Measurements from ENCODE around the gene KLHDC8A. TPM values are rescaled to one million over a fixed set of nuclear protein-coding genes. Genes with fewer than 3 reads are reported as not detected.
"Not testable (repeated sequence)": the region's sequence is repeated elsewhere in the genome, so short reads cannot be mapped to it uniquely, and the experiment has no call there.

KLHDC8A gene
- total and polyA plus RNA-seq, 2 donors (not counting 3 experiments of a cell fraction or from before 2014, with no cell fraction given) = not detected

GRCh38 chr1:205404484-205404883 is 47.8 kb upstream of the KLHDC8A start:
- POLR2A ChIA-PET = not testable (repeated sequence)

GRCh38 chr1:205398586-205398985 is 41.9 kb upstream of the KLHDC8A start:
- CTCF ChIA-PET = interaction anchor here (2.2 to 3.4 kb wide), 3 partner anchors 32 to 88 kb away, joined by 9 to 130 read pairs (median 10); no protein-coding TSS in a partner anchor
- dilution Hi-C loops (cut with MboI; ENCODE audit: extremely low pct_ligation_motif_present, low sequenced_read_pairs) = no loop called here

More at GRCh38 chr1:205404484-205404883, 47.8 kb upstream of the KLHDC8A start:
- H3K79me2 ChIP-seq (ENCODE audit: control insufficient read depth, insufficient read depth, low read length); BruUV-seq (replicated peaks); H3K36me3 ChIP-seq (ENCODE audit: control insufficient read depth in 2 of 2, extremely low read depth in 1 of 2, insufficient read depth in 2 of 2, low read length in 2 of 2); H3K4me1 ChIP-seq (ENCODE audit: control insufficient read depth, extremely low read depth, insufficient read depth, low read length); H3K27ac ChIP-seq (ENCODE audit: insufficient read depth, low read depth, low read length); FAIRE-seq; H3K9me1 ChIP-seq (replicated peaks; ENCODE audit: control insufficient read depth, extremely low read depth, insufficient read depth, low read length); H3K9ac ChIP-seq (replicated peaks; ENCODE audit: extremely low read depth, insufficient read depth, low read length); H3K27me3 ChIP-seq (ENCODE audit: control insufficient read depth in 2 of 2, insufficient read depth in 2 of 2, low read length in 2 of 2); CTCF ChIA-PET; H3K9me3 ChIP-seq (replicated peaks; ENCODE audit: control insufficient read depth, insufficient read depth, low read length); H4K20me1 ChIP-seq (replicated peaks; ENCODE audit: control insufficient read depth, extremely low read depth, insufficient read depth, low read length); H3K4me3 ChIP-seq (replicated peaks in 1 of 3; ENCODE audit: insufficient read depth in 1 of 3, low read depth in 1 of 3, low read length in 3 of 3); H2AFZ ChIP-seq (ENCODE audit: low read depth, low read length); intact Hi-C loops (cut with micrococcal nuclease); dilution Hi-C loops (cut with MboI; ENCODE audit: extremely low pct_ligation_motif_present, low sequenced_read_pairs); DNase-seq (ENCODE audit: low read depth, low spot score); H3K4me2 ChIP-seq (ENCODE audit: insufficient read depth, low read length): not testable (repeated sequence)

More at GRCh38 chr1:205398586-205398985, 41.9 kb upstream of the KLHDC8A start:
- Histone ChIP-seq H3K9me3 (replicated peaks; ENCODE audit: control insufficient read depth, insufficient read depth, low read length) (no peaks in the 10 kb centered on the region), H4K20me1 (replicated peaks; ENCODE audit: control insufficient read depth, extremely low read depth, insufficient read depth, low read length) (no peaks in the 10 kb centered on the region), H3K36me3 (ENCODE audit: control insufficient read depth in 2 of 2, extremely low read depth in 1 of 2, insufficient read depth in 2 of 2, low read length in 2 of 2) (no peaks in the 10 kb centered on the region), H3K27me3 (ENCODE audit: control insufficient read depth in 2 of 2, insufficient read depth in 2 of 2, low read length in 2 of 2) (peaks cover 8 to 19% of the 10 kb centered on the region in 2 experiments), H3K4me3 (replicated peaks in 1 of 3; ENCODE audit: insufficient read depth in 1 of 3, low read depth in 1 of 3, low read length in 3 of 3) (no peak overlapping the region), H3K4me1 (ENCODE audit: control insufficient read depth, extremely low read depth, insufficient read depth, low read length) (no peaks in the 10 kb centered on the region), H3K79me2 (ENCODE audit: control insufficient read depth, insufficient read depth, low read length) (no peaks in the 10 kb centered on the region), H3K4me2 (ENCODE audit: insufficient read depth, low read length) (no peak overlapping the region), H3K27ac (ENCODE audit: insufficient read depth, low read depth, low read length) (no peak overlapping the region), H3K9me1 (replicated peaks; ENCODE audit: control insufficient read depth, extremely low read depth, insufficient read depth, low read length) (no peaks in the 10 kb centered on the region), H3K9ac (replicated peaks; ENCODE audit: extremely low read depth, insufficient read depth, low read length) (no peak overlapping the region), H2AFZ (ENCODE audit: low read depth, low read length) (no peak overlapping the region)
- POLR2A ChIA-PET = no interaction called here
- BruUV-seq (replicated peaks) = no TSS peak
- intact Hi-C loops (cut with micrococcal nuclease) = no loop called here
- DNase-seq (ENCODE audit: low read depth, low spot score) (no peak), FAIRE-seq (no peak)
- TF ChIP-seq MYC (IDR thresholded peaks at IDR 0.05; ENCODE audit: low read depth, low read length) = no peak
- TF ChIP-seq MAX (IDR thresholded peaks at IDR 0.05; ENCODE audit: insufficient read depth, insufficient read length) = no peak
- TF ChIP-seq GATA2 (IDR thresholded peaks at IDR 0.05; ENCODE audit: insufficient read depth, insufficient read length, low read depth, low read length) = no peak
- no peak for TF ChIP-seq EZH2 (IDR thresholded peaks at IDR 0.05; ENCODE audit: borderline replicate concordance, low read depth, low read length, severe bottlenecking)
- TF ChIP-seq FOS (IDR thresholded peaks at IDR 0.05; ENCODE audit: borderline replicate concordance, insufficient read depth, low read length) = no peak
- no peak for TF ChIP-seq POLR2AphosphoS5 (IDR thresholded peaks at IDR 0.05; ENCODE audit: insufficient read depth, low read depth, low read length)
- TF ChIP-seq POLR2A (IDR thresholded peaks at IDR 0.05; ENCODE audit: low read depth, low read length) = no peak
- no peak for TF ChIP-seq JUN (IDR thresholded peaks at IDR 0.05; ENCODE audit: borderline replicate concordance, insufficient read depth, insufficient read length, low read depth)
